CD4-positive, alpha-beta memory T cell (primary cell): ENCODE results near the gene ADCY4. TPM values are rescaled to one million over a fixed set of nuclear protein-coding genes. Genes with fewer than 3 reads are reported as not detected.

Experiments
- CTCF ChIA-PET: fragments of 350-600 bp; sonication (Branson Sonifier 250); formaldehyde crosslinking; loops from one replicate; lab custom pipeline; 2021; ENCODE audit warnings: inconsistent platforms; ENCODE audit not compliant: partially characterized antibody; lab: Charles Lee
- POLR2A ChIA-PET: fragments of 350-600 bp; sonication (Branson Sonifier 250); formaldehyde crosslinking; loops from one replicate; lab custom pipeline; 2021; ENCODE audit not compliant: partially characterized antibody; lab: Charles Lee
- DNase-seq, 5 donors: peaks; one replicate each; pipeline versions ENCODE4 v3.0.0 to v3.0.0-alpha.2; 2020 to 2022; ENCODE audit warnings: mixed read lengths in 1 of 5
- H3K27ac ChIP-seq: one replicate; pipeline ENCODE4 v1.7.0; 2013; ENCODE audit warnings: low read depth, low read length
- H3K27me3 ChIP-seq: 2 replicates; pipeline ENCODE4 v1.7.0; 2013; ENCODE audit warnings: mild to moderate bottlenecking, low read length, moderate library complexity; ENCODE audit not compliant: insufficient read depth
- H3K36me3 ChIP-seq: 2 replicates; pipeline ENCODE4 v1.7.0; 2013; ENCODE audit warnings: mild to moderate bottlenecking, low read length, moderate library complexity; ENCODE audit not compliant: insufficient read depth
- H3K4me1 ChIP-seq: 2 replicates; pipeline ENCODE4 v1.7.0; 2013; ENCODE audit warnings: mild to moderate bottlenecking, low read length, moderate library complexity; ENCODE audit not compliant: insufficient read depth
- H3K4me3 ChIP-seq, 2 donors: one replicate each; pipeline ENCODE4 v1.7.0; 2013; ENCODE audit warnings: low read length in 2 of 2, mild to moderate bottlenecking in 1 of 2
- H3K9me3 ChIP-seq, 2 donors: one replicate each; pipeline ENCODE4 v1.7.0; 2013; ENCODE audit warnings: low read length in 2 of 2, control low read depth in 1 of 2; ENCODE audit not compliant: control insufficient read depth in 1 of 2
- H3K27ac Mint-ChIP-seq, 7 donors: one replicate each; pipeline ENCODE4 v1.8.0; 2020 to 2021; ENCODE audit warnings: mixed read lengths in 7 of 7, mild to moderate bottlenecking in 6 of 7, inconsistent platforms in 3 of 7, moderate library complexity in 3 of 7
- H3K27me3 Mint-ChIP-seq, 2 donors: one replicate each; pipeline ENCODE4 v1.8.0; 2020 to 2021; ENCODE audit warnings: mixed read lengths in 2 of 2
- H3K36me3 Mint-ChIP-seq, 2 donors: one replicate each; pipeline ENCODE4 v1.8.0; 2020 to 2021; ENCODE audit warnings: mixed read lengths in 2 of 2, inconsistent platforms in 1 of 2, mild to moderate bottlenecking in 1 of 2
- H3K4me1 Mint-ChIP-seq, 4 donors: one replicate each; pipeline ENCODE4 v1.8.0; 2020 to 2021; ENCODE audit warnings: mixed read lengths in 4 of 4, mild to moderate bottlenecking in 1 of 4
- H3K4me3 Mint-ChIP-seq, 8 donors: one replicate each; pipeline ENCODE4 v1.8.0; 2020 to 2021; ENCODE audit warnings: mixed read lengths in 8 of 8, mild to moderate bottlenecking in 7 of 8, moderate library complexity in 6 of 8, inconsistent platforms in 3 of 8
- H3K9me3 Mint-ChIP-seq, 8 donors: one replicate each; pipeline ENCODE4 v1.8.0; 2020 to 2021; ENCODE audit warnings: mixed read lengths in 8 of 8, mild to moderate bottlenecking in 5 of 8, inconsistent platforms in 3 of 8, moderate library complexity in 1 of 8
- intact Hi-C: fragments of 100-400 bp; cut with micrococcal nuclease; formaldehyde crosslinking; loops from one replicate; pipeline ENCODE4 v1.15.1; 2023
- polyA plus RNA-seq, 2 donors: library from polyadenylated mRNA; unstranded; fragments of 300-500 nt; fragmentation: Illumina TruSeq; gene quantifications; one replicate each; pipeline ENCODE4 v1.2.3, GENCODE V29; 2021
- total RNA-seq, 2 experiments: library from RNA; stranded (reverse); gene quantifications; one replicate each; pipeline ENCODE4 v1.2.3, GENCODE V29; 2021

The ADCY4 gene
- total and polyA plus RNA-seq, 4 experiments from 2014 or later = 0.48 to 8.1 (median 3.9) TPM

DNA sequence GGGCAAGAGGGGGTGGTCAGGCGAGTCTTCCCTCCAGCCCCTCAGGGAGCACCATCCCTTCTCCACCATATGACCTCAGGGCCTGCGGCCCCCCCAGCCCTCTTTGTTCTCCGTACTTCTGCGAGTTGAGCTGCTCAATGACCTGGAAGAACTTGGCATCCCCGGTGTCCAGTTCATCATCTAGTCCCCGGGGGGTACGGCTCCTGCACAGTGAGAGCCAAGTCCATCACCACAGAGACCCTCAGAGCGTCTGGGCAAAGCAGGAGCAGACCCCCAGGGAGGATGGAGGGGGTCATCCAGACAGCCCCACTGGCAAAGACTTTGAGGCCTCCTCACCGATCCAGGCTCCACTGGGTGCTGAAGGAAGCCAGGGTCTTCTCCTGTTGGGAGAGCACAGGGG is 8.9 kb downstream of the ADCY4 start:
- no peaks in the 10 kb centered on the region for H3K27me3 ChIP-seq
- H3K4me3 ChIP-seq = no peak overlapping the region
- H3K9me3 ChIP-seq = no peaks in the 10 kb centered on the region
- intact Hi-C loops = no loop called here
- Mint-ChIP-seq H3K27ac (no peak overlapping the region), H3K36me3 (no peaks in the 10 kb centered on the region), H3K27me3 (peaks cover 0 to 1% of the 10 kb centered on the region in 2 donors), H3K4me3 (no peak overlapping the region), H3K9me3 (no peaks in the 10 kb centered on the region), H3K4me1 (peaks cover 21 to 45% (median 31%) of the 10 kb centered on the region in 4 donors)
- DNase-seq = no peak
- peaks cover 26% of the 10 kb centered on the region for H3K4me1 ChIP-seq
- H3K36me3 ChIP-seq = no peaks in the 10 kb centered on the region
- CTCF ChIA-PET = interaction anchor here (1.7 to 23.0 kb wide), 3 partner anchors 15 to 106 kb away, joined by 6 to 791 read pairs (median 19); partner anchors contain the start of genes CBLN3, CIDEB, KHNYN and LTB4R
- no peak overlapping the region for H3K27ac ChIP-seq
- POLR2A ChIA-PET = interaction anchor here (1.5 kb wide), 1 partner anchor 104 kb away, joined by 3 read pairs; the partner anchor contains the start of gene KHNYN

DNA sequence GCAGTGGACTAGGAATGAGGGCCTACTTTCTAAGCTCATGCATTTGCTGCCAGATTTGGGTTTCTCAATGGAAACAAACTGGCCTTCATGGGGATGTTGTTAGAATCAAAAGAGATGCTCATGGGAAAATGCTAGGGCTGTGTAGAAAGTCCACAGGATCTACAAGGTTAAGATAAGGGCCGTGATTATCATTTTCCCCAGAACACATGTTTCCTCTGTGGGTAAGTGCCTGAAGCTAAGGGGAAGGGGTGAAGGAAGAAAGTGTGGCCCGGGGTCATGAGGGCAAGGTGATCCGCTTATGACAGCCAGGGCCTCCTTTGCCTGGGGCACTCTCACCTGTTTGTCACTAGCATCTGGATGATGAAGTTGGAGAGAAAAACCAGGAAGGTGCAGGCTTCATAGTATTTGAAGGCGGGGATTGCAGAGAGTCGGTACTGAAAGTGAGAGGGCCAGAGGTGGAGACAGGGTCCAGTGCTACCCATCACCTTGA is 9.8 kb downstream of the ADCY4 start:
- intact Hi-C loops = no loop called here
- Mint-ChIP-seq H3K9me3 (no peaks in the 10 kb centered on the region), H3K27me3 (peaks cover 0 to 1% of the 10 kb centered on the region in 2 donors), H3K36me3 (no peaks in the 10 kb centered on the region), H3K4me3 (no peak overlapping the region), H3K4me1 (peaks cover 18 to 36% (median 24%) of the 10 kb centered on the region in 4 donors), H3K27ac (no peak overlapping the region)
- Histone ChIP-seq H3K4me1 (peaks cover 25% of the 10 kb centered on the region), H3K9me3 (no peaks in the 10 kb centered on the region), H3K27ac (no peak overlapping the region), H3K4me3 (no peak overlapping the region), H3K27me3 (no peaks in the 10 kb centered on the region), H3K36me3 (no peaks in the 10 kb centered on the region)
- ChIA-PET CTCF (interaction anchor here (1.7 to 23.0 kb wide), 4 partner anchors 8 to 107 kb away, joined by 6 to 791 read pairs (median 14); partner anchors contain the start of genes CBLN3, CIDEB, KHNYN and LTB4R), POLR2A (interaction anchor here (0.9 to 1.1 kb wide), 2 partner anchors 11 to 14 kb away, joined by 3 to 4 read pairs; partner anchors contain the start of gene LTB4R)
- no peak for DNase-seq

DNA sequence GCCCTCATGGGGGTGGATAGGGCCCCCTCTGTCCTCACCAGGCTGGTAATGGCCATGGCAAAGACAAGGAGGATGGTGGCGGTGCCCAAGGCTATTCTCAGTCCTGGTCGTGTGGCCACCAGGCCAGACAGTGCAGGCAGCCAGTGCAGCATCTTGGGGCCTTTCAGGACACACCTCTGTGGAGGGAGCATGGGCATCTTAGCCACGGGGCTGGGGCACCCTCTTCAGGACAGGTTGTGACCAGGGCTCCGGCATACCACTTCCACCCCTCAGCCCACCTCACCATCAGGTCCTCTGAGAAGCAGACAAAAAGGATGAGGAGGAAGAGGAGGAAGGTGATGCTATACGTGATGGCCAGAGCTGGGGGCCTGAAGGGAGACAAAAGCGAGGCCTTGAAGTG is 10.8 kb downstream of the ADCY4 start:
- Histone ChIP-seq H3K4me1 (peaks cover 14% of the 10 kb centered on the region), H3K36me3 (no peaks in the 10 kb centered on the region), H3K4me3 (no peak overlapping the region), H3K9me3 (no peaks in the 10 kb centered on the region), H3K27me3 (no peaks in the 10 kb centered on the region), H3K27ac (no peak overlapping the region)
- H3K4me3 Mint-ChIP-seq = no peak overlapping the region
- H3K9me3 Mint-ChIP-seq = no peaks in the 10 kb centered on the region
- intact Hi-C loops = no loop called here
- peak overlapping the region in 1 of 7 donors; percentile 15 for H3K27ac Mint-ChIP-seq
- H3K36me3 Mint-ChIP-seq = no peaks in the 10 kb centered on the region
- DNase-seq = no peak
- H3K27me3 Mint-ChIP-seq = peaks cover 0 to 1% of the 10 kb centered on the region in 2 donors
- H3K4me1 Mint-ChIP-seq = peaks cover 9 to 30% (median 14%) of the 10 kb centered on the region in 4 donors
- POLR2A ChIA-PET = interaction anchor here (0.6 kb wide), 1 partner anchor 27 kb away, joined by 4 read pairs; no protein-coding TSS in a partner anchor
- CTCF ChIA-PET = interaction anchor here (0.8 to 23.0 kb wide), 4 partner anchors 8 to 108 kb away, joined by 3 to 791 read pairs (median 14); partner anchors contain the start of genes CBLN3, CIDEB, KHNYN and SDR39U1

GRCh38 chr14:24323341-24323740 is 11.5 kb downstream of the ADCY4 start:
- Histone ChIP-seq H3K27ac (no peak overlapping the region), H3K9me3 (no peaks in the 10 kb centered on the region), H3K4me1 (peaks cover 9% of the 10 kb centered on the region), H3K4me3 (no peak overlapping the region), H3K36me3 (no peaks in the 10 kb centered on the region), H3K27me3 (no peaks in the 10 kb centered on the region)
- Mint-ChIP-seq H3K9me3 (no peaks in the 10 kb centered on the region), H3K4me3 (peak overlapping the region in 1 of 8 donors; percentile 2), H3K27me3 (peaks cover 0 to 1% of the 10 kb centered on the region in 2 donors), H3K4me1 (peaks cover 4 to 23% (median 8%) of the 10 kb centered on the region in 4 donors), H3K36me3 (no peaks in the 10 kb centered on the region), H3K27ac (no peak overlapping the region)
- ChIA-PET POLR2A (no interaction called here), CTCF (interaction anchor here (0.8 to 23.0 kb wide), 5 partner anchors 9 to 109 kb away, joined by 3 to 791 read pairs (median 9); partner anchors contain the start of genes CBLN3, CIDEB, KHNYN and SDR39U1)
- intact Hi-C loops = no loop called here
- DNase-seq = no peak

- POLR2A ChIA-PET = no interaction called here
- Histone ChIP-seq H3K4me3 (no peak overlapping the region), H3K36me3 (no peaks in the 10 kb centered on the region), H3K27ac (no peak overlapping the region), H3K27me3 (no peaks in the 10 kb centered on the region), H3K9me3 (no peaks in the 10 kb centered on the region), H3K4me1 (peaks cover 7% of the 10 kb centered on the region)
- Mint-ChIP-seq H3K4me1 (peaks cover 4 to 17% (median 8%) of the 10 kb centered on the region in 4 donors), H3K27ac (no peak overlapping the region), H3K27me3 (peaks cover 0 to 1% of the 10 kb centered on the region in 2 donors), H3K36me3 (no peaks in the 10 kb centered on the region), H3K9me3 (no peaks in the 10 kb centered on the region), H3K4me3 (no peak overlapping the region)
- intact Hi-C loops = no loop called here
- no peak for DNase-seq
- CTCF ChIA-PET = interaction anchor here (0.9 to 23.0 kb wide), 5 partner anchors 11 to 109 kb away, joined by 3 to 791 read pairs (median 9); partner anchors contain the start of genes CBLN3, CIDEB, KHNYN and SDR39U1
Observed at GRCh38 chr14:24322672-24323071, 12.2 kb downstream of the ADCY4 start.

GRCh38 chr14:24321212-24321975 is 13.5 kb downstream of the ADCY4 start:
- Histone ChIP-seq H3K9me3 (no peaks in the 10 kb centered on the region), H3K4me1 (no peaks in the 10 kb centered on the region), H3K27me3 (no peaks in the 10 kb centered on the region), H3K36me3 (no peaks in the 10 kb centered on the region), H3K27ac (no peak overlapping the region), H3K4me3 (no peak overlapping the region)
- Mint-ChIP-seq H3K9me3 (no peaks in the 10 kb centered on the region), H3K36me3 (peaks cover 0 to 5% of the 10 kb centered on the region in 2 donors), H3K27me3 (no peaks in the 10 kb centered on the region), H3K4me1 (peaks cover 0 to 15% (median 6%) of the 10 kb centered on the region in 4 donors), H3K27ac (peak overlapping the region in 1 of 7 donors; percentile 52), H3K4me3 (no peak overlapping the region)
- ChIA-PET CTCF (interaction anchor here (0.7 to 23.0 kb wide), 3 partner anchors 19 to 111 kb away, joined by 4 to 791 read pairs (median 5); partner anchors contain the start of genes CBLN3, KHNYN, SDR39U1 and TINF2), POLR2A (no interaction called here)
- no peak for DNase-seq
- intact Hi-C loops = no loop called here
